HCT116 (cell line): ENCODE data around the gene CDON. TPM values are rescaled to one million over a fixed set of nuclear protein-coding genes. Genes with fewer than 3 reads are reported as not detected.

Experiments used
- ATAC-seq: fragments of 200-7000 bp; cut with Tn5 transposase; 2 replicates; pipeline ENCODE4 v1.9.1; 2020; ENCODE audit warnings: mild to moderate bottlenecking, moderate library complexity
- BruUV-seq: library from RNA; stranded (reverse); fragments of 400-500 nt; replicated peaks from 2 replicates; lab custom pipeline; 2021; lab: Mats Ljungman, UMichigan
- CTCF ChIA-PET: fragments of 300-600 bp; sonication (Branson Sonifier 250); formaldehyde crosslinking; loops from one replicate; lab custom pipeline; 2021; ENCODE audit warnings: antibody characterized with exemption; lab: Charles Lee
- POLR2A ChIA-PET: fragments of 300-600, 350-600 bp; sonication (Branson Sonifier 250); formaldehyde crosslinking; loops from one replicate; lab custom pipeline; 2021; ENCODE audit warnings: antibody characterized with exemption; lab: Charles Lee
- RAD21 ChIA-PET, 2 experiments: fragments of 300-600 bp; sonication (Branson Sonifier 250); formaldehyde crosslinking; loops; one replicate each; lab custom pipeline; 2023; ENCODE audit warnings: low total read pairs in 2 of 2; ENCODE audit not compliant: uncharacterized antibody in 2 of 2, unreplicated experiment in 2 of 2, low non-redundant PET in 1 of 2; lab: Charles Lee
- DNase-seq: peaks from one replicate; pipeline ENCODE4 v3.0.0-alpha.2; 2010; ENCODE audit warnings: low read depth, low spot score
- H2AFZ ChIP-seq: fragments of 200-600 bp; shearing (Covaris generic), sonication (generic); 2 replicates; pipeline ENCODE4 v1.6.1; 2017; ENCODE audit warnings: low read depth, mixed run types, mixed read lengths, antibody characterized with exemption, low read length; ENCODE audit not compliant: poor library complexity, severe bottlenecking
- H3K27ac ChIP-seq: 2 replicates; pipeline ENCODE4 v1.5.1; 2012; ENCODE audit warnings: low read depth, low read length
- H3K27me3 ChIP-seq: fragments of 200-600 bp; sonication (generic); 2 replicates; pipeline ENCODE4 v1.6.1; 2016; ENCODE audit warnings: mixed run types, low read length, mixed read lengths; ENCODE audit not compliant: insufficient read depth
- H3K36me3 ChIP-seq, 2 experiments: fragments of 200-500 bp in 1 of 2; fragments of 200-600 bp in 1 of 2; sonication (Bioruptor generic) in 1 of 2; sonication (generic) in 1 of 2; 2 replicates each; pipeline versions ENCODE4 v1.5.1 to v1.6.1; 2014 to 2016; ENCODE audit warnings: low read length in 2 of 2, inconsistent platforms in 1 of 2, mixed read lengths in 1 of 2, mixed run types in 1 of 2; ENCODE audit not compliant: insufficient read depth in 2 of 2, control insufficient read depth in 1 of 2
- H3K4me1 ChIP-seq, 2 experiments: fragments of 200-600 bp in 1 of 2; sonication (generic) in 1 of 2; 2 replicates each; pipeline versions ENCODE4 v1.5.1 to v1.6.1; 2012 to 2017; ENCODE audit warnings: low read length in 2 of 2, inconsistent platforms in 1 of 2, mild to moderate bottlenecking in 1 of 2, mixed read lengths in 1 of 2, mixed run types in 1 of 2, moderate library complexity in 1 of 2; ENCODE audit not compliant: insufficient read depth in 2 of 2, control insufficient read depth in 1 of 2
- H3K4me2 ChIP-seq: fragments of 200-600 bp; sonication (generic); 2 replicates; pipeline ENCODE4 v1.6.1; 2017; ENCODE audit warnings: mixed run types, low read length, mixed read lengths
- H3K4me3 ChIP-seq, 2 experiments: fragments of 200-600 bp in 1 of 2; sonication (generic) in 1 of 2; replicated peaks in 1 of 2; 2 replicates each; pipeline ENCODE4 v1.5.1; 2011 to 2016; ENCODE audit warnings: low read length in 2 of 2, control low read depth in 1 of 2, low read depth in 1 of 2, mild to moderate bottlenecking in 1 of 2, mixed read lengths in 1 of 2, mixed run types in 1 of 2
- H3K79me2 ChIP-seq: fragments of 200-600 bp; sonication (generic); 2 replicates; pipeline ENCODE4 v1.6.1; 2017; ENCODE audit warnings: mild to moderate bottlenecking, mixed run types, low read length, moderate library complexity, mixed read lengths; ENCODE audit not compliant: insufficient read depth
- H3K9ac ChIP-seq: fragments of 200-600 bp; sonication (generic); 2 replicates; pipeline ENCODE4 v1.6.1; 2016; ENCODE audit warnings: low read length, mixed read lengths
- H3K9me2 ChIP-seq: fragments of 200-600 bp; sonication (generic), shearing (Covaris generic); 2 replicates; pipeline ENCODE4 v1.6.1; 2017; ENCODE audit warnings: mixed run types, mild to moderate bottlenecking, moderate library complexity; ENCODE audit not compliant: insufficient read depth
- H3K9me3 ChIP-seq, 2 experiments: fragments of 200-500 bp in 1 of 2; fragments of 200-600 bp in 1 of 2; sonication (Bioruptor generic) in 1 of 2; sonication (generic) in 1 of 2; 2 replicates each; pipeline ENCODE4 v1.6.1; 2014 to 2017; ENCODE audit warnings: low read length in 2 of 2, mixed read lengths in 2 of 2, inconsistent platforms in 1 of 2, low read depth in 1 of 2, mild to moderate bottlenecking in 1 of 2, mixed run types in 1 of 2, moderate library complexity in 1 of 2; ENCODE audit not compliant: control insufficient read depth in 1 of 2, insufficient read depth in 1 of 2
- H4K20me1 ChIP-seq: fragments of 200-600 bp; sonication (generic), shearing (Covaris generic); 2 replicates; pipeline ENCODE4 v1.6.1; 2017; ENCODE audit warnings: mixed run types, mild to moderate bottlenecking, moderate library complexity; ENCODE audit not compliant: insufficient read depth
- ATF3 ChIP-seq: IDR thresholded peaks from 2 replicates; pipeline ENCODE4 v1.6.1; 2012
- CEBPB ChIP-seq: IDR thresholded peaks from 2 replicates; pipeline ENCODE4 v1.6.1; 2012; ENCODE audit warnings: low read depth
- ELF1 ChIP-seq: IDR thresholded peaks from 2 replicates; pipeline ENCODE4 v1.6.1; 2012; ENCODE audit warnings: low read depth, borderline replicate concordance
- EZH2phosphoT487 ChIP-seq: fragments of 200-600 bp; IDR thresholded peaks from 2 replicates; pipeline ENCODE4 v1.6.1; 2018; ENCODE audit warnings: antibody characterized with exemption, borderline replicate concordance
- JUND ChIP-seq: IDR thresholded peaks from 2 replicates; pipeline ENCODE4 v1.6.1; 2012
- RAD21 ChIP-seq: IDR thresholded peaks from 2 replicates; pipeline ENCODE4 v1.6.1; 2012; ENCODE audit warnings: low read depth, mild to moderate bottlenecking
- SP1 ChIP-seq: IDR thresholded peaks from 2 replicates; pipeline ENCODE4 v1.6.1; 2012; ENCODE audit warnings: low read depth
- YY1 ChIP-seq: IDR thresholded peaks from 2 replicates; pipeline ENCODE4 v1.6.1; 2011; ENCODE audit warnings: low read length, low read depth, moderate library complexity, mild to moderate bottlenecking; ENCODE audit not compliant: insufficient replicate concordance; ENCODE audit errors: extremely low read depth
- ZNF274 ChIP-seq: fragments of 200-500 bp; sonication (Bioruptor generic); IDR thresholded peaks from 2 replicates; pipeline ENCODE4 v1.6.1; 2014; ENCODE audit warnings: mild to moderate bottlenecking, low read depth, low read length, inconsistent platforms
- intact Hi-C: fragments of 100-400 bp; cut with micrococcal nuclease; formaldehyde crosslinking; loops from 2 replicates; pipeline ENCODE4 v1.10.0; 2022
- total RNA-seq: library from RNA; stranded (reverse); gene quantifications from one replicate; pipeline ENCODE4 v1.2.1, GENCODE V29; 2021; ENCODE audit not compliant: unreplicated experiment
- TF ChIP-seq, protein P1 (sequence below): IDR thresholded peaks from 2 replicates; pipeline ENCODE4 v1.6.1; 2012
- TF ChIP-seq, protein P2 (sequence below), 3 experiments: fragments of 200-600 bp in 1 of 3; sonication (generic) in 1 of 3; IDR thresholded peaks in 2 of 3; conservative IDR thresholded peaks in 1 of 3; 2 replicates each; pipeline ENCODE4 v1.5.1; 2012 to 2017; ENCODE audit warnings: low read depth in 2 of 3, low read length in 2 of 3, antibody characterized with exemption in 1 of 3, borderline replicate concordance in 1 of 3, control low read depth in 1 of 3, mild to moderate bottlenecking in 1 of 3, mixed read lengths in 1 of 3, mixed run types in 1 of 3, moderate library complexity in 1 of 3; ENCODE audit not compliant: insufficient read depth in 1 of 3
- TF ChIP-seq, protein P3 (sequence below): IDR thresholded peaks from 2 replicates; pipeline ENCODE4 v1.6.1; 2012; ENCODE audit warnings: low read depth

The CDON gene
- total RNA-seq, 1 experiment from 2014 or later, result 16.9 TPM

GRCh38 chr11:125952973-125953372, 109.7 kb downstream of the CDON start (continued):
- TF ChIP-seq JUND, result no peak
- TF ChIP-seq, protein P1, sequence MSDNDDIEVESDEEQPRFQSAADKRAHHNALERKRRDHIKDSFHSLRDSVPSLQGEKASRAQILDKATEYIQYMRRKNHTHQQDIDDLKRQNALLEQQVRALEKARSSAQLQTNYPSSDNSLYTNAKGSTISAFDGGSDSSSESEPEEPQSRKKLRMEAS, result no peak
- no peak for TF ChIP-seq YY1
- TF ChIP-seq, protein P2, sequence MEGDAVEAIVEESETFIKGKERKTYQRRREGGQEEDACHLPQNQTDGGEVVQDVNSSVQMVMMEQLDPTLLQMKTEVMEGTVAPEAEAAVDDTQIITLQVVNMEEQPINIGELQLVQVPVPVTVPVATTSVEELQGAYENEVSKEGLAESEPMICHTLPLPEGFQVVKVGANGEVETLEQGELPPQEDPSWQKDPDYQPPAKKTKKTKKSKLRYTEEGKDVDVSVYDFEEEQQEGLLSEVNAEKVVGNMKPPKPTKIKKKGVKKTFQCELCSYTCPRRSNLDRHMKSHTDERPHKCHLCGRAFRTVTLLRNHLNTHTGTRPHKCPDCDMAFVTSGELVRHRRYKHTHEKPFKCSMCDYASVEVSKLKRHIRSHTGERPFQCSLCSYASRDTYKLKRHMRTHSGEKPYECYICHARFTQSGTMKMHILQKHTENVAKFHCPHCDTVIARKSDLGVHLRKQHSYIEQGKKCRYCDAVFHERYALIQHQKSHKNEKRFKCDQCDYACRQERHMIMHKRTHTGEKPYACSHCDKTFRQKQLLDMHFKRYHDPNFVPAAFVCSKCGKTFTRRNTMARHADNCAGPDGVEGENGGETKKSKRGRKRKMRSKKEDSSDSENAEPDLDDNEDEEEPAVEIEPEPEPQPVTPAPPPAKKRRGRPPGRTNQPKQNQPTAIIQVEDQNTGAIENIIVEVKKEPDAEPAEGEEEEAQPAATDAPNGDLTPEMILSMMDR (IDR thresholded peaks at IDR 0.05 in 2 of 3, conservative IDR thresholded peaks at IDR 0.05 in 1 of 3; ENCODE audit: borderline replicate concordance in 1 of 3, insufficient read depth in 1 of 3, low read depth in 2 of 3, low read length in 2 of 3), result no peak
- TF ChIP-seq CEBPB, result no peak

DNA sequence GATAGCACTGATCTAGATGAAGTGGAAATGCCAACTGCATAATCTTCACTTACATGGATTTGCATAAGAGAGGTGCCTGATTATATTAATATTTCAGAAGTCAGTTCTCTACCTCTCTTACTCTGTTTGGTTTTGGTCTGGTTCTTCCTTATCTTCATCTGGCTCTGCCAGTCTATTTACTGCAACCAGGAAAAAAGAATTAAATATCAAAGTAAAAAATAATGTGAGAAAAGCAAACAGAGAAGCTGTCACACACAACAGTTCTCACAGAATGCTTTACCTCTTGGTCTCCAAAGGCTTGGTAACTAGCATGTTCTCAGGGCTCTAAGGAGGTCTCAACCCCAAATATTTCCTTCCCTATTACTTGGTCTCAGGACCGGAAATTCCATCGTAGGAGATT, 110.1 kb downstream of the CDON start:
- no peak overlapping the region for H3K9ac ChIP-seq
- intact Hi-C loops, result no loop called here
- H3K4me3 ChIP-seq, result no peak overlapping the region
- H3K36me3 ChIP-seq, result no peaks in the 10 kb centered on the region
- DNase-seq, result no peak
- no TSS peak for BruUV-seq
- H3K9me2 ChIP-seq, result no peaks in the 10 kb centered on the region
- H4K20me1 ChIP-seq, result no peaks in the 10 kb centered on the region
- H3K27ac ChIP-seq, result no peak overlapping the region
- RAD21 ChIA-PET, result no interaction called here
- H3K9me3 ChIP-seq, result no peaks in the 10 kb centered on the region
- H2AFZ ChIP-seq, result no peak overlapping the region
- H3K79me2 ChIP-seq, result no peaks in the 10 kb centered on the region
- no peaks in the 10 kb centered on the region for H3K27me3 ChIP-seq
- H3K4me2 ChIP-seq, result no peak overlapping the region
- CTCF ChIA-PET, result no interaction called here
- ATAC-seq, result no peak
- TF ChIP-seq ELF1, result no peak
- no peak for TF ChIP-seq RAD21
- TF ChIP-seq SP1, result no peak
- no peak for TF ChIP-seq ZNF274
- no peak for TF ChIP-seq YY1
- TF ChIP-seq, protein P1, result no peak
- TF ChIP-seq, protein P2 (IDR thresholded peaks at IDR 0.05 in 2 of 3, conservative IDR thresholded peaks at IDR 0.05 in 1 of 3; ENCODE audit: borderline replicate concordance in 1 of 3, insufficient read depth in 1 of 3, low read depth in 2 of 3, low read length in 2 of 3), result no peak
- TF ChIP-seq CEBPB, result no peak
- no peak for TF ChIP-seq ATF3
- TF ChIP-seq, protein P3, sequence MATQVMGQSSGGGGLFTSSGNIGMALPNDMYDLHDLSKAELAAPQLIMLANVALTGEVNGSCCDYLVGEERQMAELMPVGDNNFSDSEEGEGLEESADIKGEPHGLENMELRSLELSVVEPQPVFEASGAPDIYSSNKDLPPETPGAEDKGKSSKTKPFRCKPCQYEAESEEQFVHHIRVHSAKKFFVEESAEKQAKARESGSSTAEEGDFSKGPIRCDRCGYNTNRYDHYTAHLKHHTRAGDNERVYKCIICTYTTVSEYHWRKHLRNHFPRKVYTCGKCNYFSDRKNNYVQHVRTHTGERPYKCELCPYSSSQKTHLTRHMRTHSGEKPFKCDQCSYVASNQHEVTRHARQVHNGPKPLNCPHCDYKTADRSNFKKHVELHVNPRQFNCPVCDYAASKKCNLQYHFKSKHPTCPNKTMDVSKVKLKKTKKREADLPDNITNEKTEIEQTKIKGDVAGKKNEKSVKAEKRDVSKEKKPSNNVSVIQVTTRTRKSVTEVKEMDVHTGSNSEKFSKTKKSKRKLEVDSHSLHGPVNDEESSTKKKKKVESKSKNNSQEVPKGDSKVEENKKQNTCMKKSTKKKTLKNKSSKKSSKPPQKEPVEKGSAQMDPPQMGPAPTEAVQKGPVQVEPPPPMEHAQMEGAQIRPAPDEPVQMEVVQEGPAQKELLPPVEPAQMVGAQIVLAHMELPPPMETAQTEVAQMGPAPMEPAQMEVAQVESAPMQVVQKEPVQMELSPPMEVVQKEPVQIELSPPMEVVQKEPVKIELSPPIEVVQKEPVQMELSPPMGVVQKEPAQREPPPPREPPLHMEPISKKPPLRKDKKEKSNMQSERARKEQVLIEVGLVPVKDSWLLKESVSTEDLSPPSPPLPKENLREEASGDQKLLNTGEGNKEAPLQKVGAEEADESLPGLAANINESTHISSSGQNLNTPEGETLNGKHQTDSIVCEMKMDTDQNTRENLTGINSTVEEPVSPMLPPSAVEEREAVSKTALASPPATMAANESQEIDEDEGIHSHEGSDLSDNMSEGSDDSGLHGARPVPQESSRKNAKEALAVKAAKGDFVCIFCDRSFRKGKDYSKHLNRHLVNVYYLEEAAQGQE, result no peak
- no peak for TF ChIP-seq EZH2phosphoT487
- TF ChIP-seq, all 23 proteins: peak for 0
- POLR2A ChIA-PET, result no interaction called here
- H3K4me1 ChIP-seq, result no peaks in the 10 kb centered on the region
